HG03575 (cell line): ENCODE measurements around the gene FGGY.
"Not testable (repeated sequence)": the region's sequence is repeated elsewhere in the genome, so short reads cannot be mapped to it uniquely, and the experiment has no call there.

Experiments
- ATAC-seq: cut with Tn5 transposase; IDR thresholded peaks from one replicate; pipeline ENCODE4 v1.9.1; 2021; ENCODE audit not compliant: unreplicated experiment, insufficient number of reproducible peaks, low FRiP score; ENCODE audit errors: extremely low read depth

FGGY gene

GRCh38 chr1:59631561-59632255 is 334.8 kb downstream of the FGGY start:
- ATAC-seq, result no peak

- ATAC-seq, result no peak
Measured at GRCh38 chr1:59635097-59635496, 338.2 kb downstream of the FGGY start.

- ATAC-seq, result no peak
Measured at GRCh38 chr1:59638231-59638711, 341.4 kb downstream of the FGGY start.

- ATAC-seq, result no peak
Measured at GRCh38 chr1:59639266-59639665, 342.4 kb downstream of the FGGY start.

GRCh38 chr1:59640851-59641250 is 344.0 kb downstream of the FGGY start:
- ATAC-seq, result no peak

- ATAC-seq, result no peak
Measured at GRCh38 chr1:59641836-59642235, 344.9 kb downstream of the FGGY start.

GRCh38 chr1:59643526-59643925 is 346.6 kb downstream of the FGGY start:
- ATAC-seq, result no peak

- ATAC-seq, result no peak
Measured at GRCh38 chr1:59645893-59646292, 349.0 kb downstream of the FGGY start.

- not testable (repeated sequence) for ATAC-seq
Measured at GRCh38 chr1:59653142-59653958, 356.5 kb downstream of the FGGY start.

GRCh38 chr1:59653968-59654367 is 357.1 kb downstream of the FGGY start:
- no peak for ATAC-seq

GRCh38 chr1:59657873-59658465 is 361.1 kb downstream of the FGGY start:
- ATAC-seq, result no peak

- no peak for ATAC-seq
Measured at GRCh38 chr1:59664166-59664565, 367.3 kb downstream of the FGGY start.

- ATAC-seq, result no peak
Measured at GRCh38 chr1:59666106-59666505, 369.2 kb downstream of the FGGY start.

GRCh38 chr1:59667020-59667419 is 370.1 kb downstream of the FGGY start:
- ATAC-seq, result no peak

GRCh38 chr1:59669752-59670312 is 372.9 kb downstream of the FGGY start:
- ATAC-seq, result no peak

- ATAC-seq, result no peak
Measured at GRCh38 chr1:59670662-59671061, 373.8 kb downstream of the FGGY start.

GRCh38 chr1:59671066-59671952 is 374.4 kb downstream of the FGGY start:
- ATAC-seq, result no peak

GRCh38 chr1:59671953-59672305 is 375.0 kb downstream of the FGGY start:
- no peak for ATAC-seq
